Loucy (cell line): ENCODE results near the gene SEC14L1.

Experiments used
- EZH2phosphoT487 ChIP-seq: fragments of 200-600 bp; IDR thresholded peaks from 2 replicates; pipeline ENCODE4 v1.6.1; 2018; ENCODE audit warnings: antibody characterized with exemption, mild to moderate bottlenecking, moderate library complexity, borderline replicate concordance
- TF ChIP-seq, protein P1 (sequence below): fragments of 200-600 bp; sonication (generic); conservative IDR thresholded peaks from 2 replicates; pipeline ENCODE4 v1.5.1; 2014; ENCODE audit warnings: mild to moderate bottlenecking, antibody characterized with exemption, low read length

DNA sequence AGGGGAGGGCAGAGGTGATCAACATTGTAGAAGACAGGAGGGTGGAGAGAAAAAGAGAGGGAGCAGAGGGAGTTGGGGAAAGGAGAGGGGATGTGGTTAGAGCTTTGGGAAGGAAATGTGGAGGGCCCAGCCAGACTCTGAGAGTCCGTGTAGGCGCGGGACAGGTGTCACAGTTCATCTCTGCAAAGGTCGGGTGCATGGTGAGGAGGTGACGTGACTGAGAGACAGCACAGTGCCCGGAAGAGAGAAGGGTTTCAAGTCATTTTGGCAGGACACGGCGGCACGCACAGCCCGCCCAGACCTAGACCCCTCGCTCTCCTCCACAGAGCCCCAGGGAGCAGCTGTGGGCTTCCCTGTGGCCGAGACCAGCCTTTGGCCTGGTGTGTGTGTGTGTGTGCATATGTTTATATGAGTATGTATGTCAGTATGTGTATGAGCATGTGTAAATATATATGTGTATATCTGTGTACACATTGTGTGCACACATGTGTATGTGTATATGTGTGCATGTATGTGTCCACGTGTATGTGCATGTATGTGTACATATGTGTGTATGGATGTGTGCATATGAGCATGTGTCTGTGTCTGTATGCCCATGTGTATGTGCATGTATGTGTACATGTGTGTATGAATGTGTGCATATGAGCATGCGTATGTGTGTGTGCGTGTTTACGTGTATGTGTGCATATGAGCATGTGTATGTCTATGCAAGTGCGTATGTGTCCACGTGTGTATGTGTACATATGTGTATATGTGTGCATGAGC lies 104.6 kb downstream of the SEC14L1 start:
- TF ChIP-seq EZH2phosphoT487, result no peak
- TF ChIP-seq, protein P1, sequence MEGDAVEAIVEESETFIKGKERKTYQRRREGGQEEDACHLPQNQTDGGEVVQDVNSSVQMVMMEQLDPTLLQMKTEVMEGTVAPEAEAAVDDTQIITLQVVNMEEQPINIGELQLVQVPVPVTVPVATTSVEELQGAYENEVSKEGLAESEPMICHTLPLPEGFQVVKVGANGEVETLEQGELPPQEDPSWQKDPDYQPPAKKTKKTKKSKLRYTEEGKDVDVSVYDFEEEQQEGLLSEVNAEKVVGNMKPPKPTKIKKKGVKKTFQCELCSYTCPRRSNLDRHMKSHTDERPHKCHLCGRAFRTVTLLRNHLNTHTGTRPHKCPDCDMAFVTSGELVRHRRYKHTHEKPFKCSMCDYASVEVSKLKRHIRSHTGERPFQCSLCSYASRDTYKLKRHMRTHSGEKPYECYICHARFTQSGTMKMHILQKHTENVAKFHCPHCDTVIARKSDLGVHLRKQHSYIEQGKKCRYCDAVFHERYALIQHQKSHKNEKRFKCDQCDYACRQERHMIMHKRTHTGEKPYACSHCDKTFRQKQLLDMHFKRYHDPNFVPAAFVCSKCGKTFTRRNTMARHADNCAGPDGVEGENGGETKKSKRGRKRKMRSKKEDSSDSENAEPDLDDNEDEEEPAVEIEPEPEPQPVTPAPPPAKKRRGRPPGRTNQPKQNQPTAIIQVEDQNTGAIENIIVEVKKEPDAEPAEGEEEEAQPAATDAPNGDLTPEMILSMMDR, result no peak
